ENCODE data around the gene JARID2.

The JARID2 gene

DNA sequence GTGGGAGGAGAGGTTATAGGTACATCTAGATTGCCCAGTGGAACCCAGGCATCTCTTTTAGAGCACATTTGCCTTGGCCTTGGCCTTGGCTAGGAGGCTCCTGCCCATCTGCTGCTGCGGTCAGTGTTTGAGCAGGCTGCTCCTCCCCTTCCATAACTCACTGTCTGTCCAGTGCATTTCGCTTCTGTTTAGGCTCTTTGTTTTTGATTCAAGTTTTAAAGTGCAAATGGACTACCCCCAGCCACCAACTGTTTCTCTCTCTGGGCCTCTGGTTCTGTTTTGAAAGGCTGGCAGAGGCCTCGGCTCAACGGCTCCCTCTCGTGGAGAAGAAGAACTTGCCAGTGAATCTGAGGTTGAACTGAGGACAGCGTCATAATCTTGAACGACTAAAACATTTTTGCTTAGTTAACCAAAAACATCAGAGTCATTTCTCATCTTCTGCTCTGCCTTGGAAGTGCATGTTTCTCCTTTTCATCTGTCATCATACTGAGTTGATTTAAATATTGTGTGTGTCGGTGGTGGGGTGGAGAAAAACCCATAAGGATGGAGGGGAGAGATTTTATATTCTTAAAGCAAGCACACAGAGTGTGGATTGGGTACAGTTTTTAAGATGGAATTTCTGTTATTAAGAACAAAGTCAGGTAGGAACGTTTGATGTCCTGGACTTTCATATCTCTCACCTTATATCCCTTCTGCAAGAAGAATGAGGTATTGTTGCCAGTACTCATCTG, 245.6 kb downstream of the JARID2 start:
- peak; percentile 77 for DNase-seq (ENCODE audit: low read depth)

DNA sequence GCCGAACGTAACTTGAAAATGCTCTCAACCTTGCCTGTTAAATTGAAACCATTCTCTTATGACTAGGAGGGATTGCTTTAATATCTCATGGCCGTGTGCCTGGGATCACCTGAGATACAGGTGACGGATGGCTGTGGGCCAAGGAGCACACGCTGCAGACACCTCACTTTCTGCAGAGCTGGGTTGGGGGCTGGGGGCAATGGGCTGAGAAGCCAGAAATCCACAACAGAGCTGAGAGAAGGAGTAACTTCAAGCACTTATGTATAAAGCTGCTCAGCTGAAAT, 246.1 kb downstream of the JARID2 start:
- DNase-seq (ENCODE audit: low read depth): no peak

DNA sequence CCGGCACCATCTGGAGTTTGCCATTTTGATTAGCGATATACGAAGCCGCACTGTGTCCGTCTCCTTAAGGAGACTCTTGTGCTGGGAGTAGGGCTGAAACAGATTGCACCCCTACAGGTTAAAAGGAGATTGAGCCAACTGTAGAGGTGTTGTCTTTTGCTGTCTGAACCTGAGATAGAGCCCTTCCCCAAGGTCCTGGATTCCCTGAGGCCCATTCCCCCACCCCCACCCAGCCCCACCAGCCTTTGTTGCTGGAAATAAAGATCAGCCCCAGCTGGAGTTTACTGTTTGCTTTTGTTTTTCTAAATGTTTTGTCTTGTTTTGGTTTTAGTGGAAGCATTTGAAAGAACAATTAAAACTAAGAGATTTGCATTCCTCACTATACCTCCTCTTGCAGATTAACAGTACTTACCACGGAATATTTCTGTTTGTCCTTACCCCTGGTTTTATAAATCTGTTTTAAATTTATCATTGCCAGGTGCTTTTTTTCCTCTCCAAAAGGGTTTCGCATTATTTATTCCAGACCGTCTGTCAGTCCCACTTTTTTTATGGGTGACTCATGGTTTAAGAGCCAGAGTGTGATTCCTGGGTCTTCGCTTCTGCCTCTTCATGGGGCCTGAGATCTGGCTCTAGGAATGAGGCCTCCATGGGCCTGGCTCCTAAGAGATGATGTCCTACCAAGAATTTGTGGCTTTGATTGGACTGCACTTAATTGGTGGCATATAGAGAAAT, 247.7 kb downstream of the JARID2 start:
- peak; percentile 53 for DNase-seq (ENCODE audit: low read depth)

DNA sequence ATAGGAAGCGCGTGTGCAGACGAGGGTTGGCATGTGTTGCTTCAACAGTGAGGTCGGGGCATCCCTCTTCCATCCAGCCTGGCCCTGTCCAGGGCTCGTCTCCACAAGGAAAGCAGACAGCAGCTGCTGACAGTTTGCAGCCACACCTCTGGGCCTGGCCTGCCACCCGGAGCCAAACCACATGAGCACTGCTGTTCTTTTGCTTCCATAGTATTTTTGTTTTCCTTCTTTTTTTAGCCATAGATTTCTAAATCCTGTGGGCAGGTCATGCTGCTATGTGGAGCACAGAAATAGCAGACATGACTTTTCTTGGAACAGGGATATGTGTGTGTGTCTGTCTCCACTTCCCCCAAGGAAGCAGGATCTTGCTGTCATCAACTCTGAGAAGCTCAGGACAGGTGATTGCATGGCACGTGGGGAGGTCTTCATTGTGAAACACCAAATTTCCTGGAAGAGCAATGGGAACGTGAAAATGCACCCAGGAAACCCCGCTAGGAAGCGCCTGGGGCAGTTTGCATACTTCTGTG, 249.6 kb downstream of the JARID2 start:
- DNase-seq (ENCODE audit: low read depth): no peak

DNA sequence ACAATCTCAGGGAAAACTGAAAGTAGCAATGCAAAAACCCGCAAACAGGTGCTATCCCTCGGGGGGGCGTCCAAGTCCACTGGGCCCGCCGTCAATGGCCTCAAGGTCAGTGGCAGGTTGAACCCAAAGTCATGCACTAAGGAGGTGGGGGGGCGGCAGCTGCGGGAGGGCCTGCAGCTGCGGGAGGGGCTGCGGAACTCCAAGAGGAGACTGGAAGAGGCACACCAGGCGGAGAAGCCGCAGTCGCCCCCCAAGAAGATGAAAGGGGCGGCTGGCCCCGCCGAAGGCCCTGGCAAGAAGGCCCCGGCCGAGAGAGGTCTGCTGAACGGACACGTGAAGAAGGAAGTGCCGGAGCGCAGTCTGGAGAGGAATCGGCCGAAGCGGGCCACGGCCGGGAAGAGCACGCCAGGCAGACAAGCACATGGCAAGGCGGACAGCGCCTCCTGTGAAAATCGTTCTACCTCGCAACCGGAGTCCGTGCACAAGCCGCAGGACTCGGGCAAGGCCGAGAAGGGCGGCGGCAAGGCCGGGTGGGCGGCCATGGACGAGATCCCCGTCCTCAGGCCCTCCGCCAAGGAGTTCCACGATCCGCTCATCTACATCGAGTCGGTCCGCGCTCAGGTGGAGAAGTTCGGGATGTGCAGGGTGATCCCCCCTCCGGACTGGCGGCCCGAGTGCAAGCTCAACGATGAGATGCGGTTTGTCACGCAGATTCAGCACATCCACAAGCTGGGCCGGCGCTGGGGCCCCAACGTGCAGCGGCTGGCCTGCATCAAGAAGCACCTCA, 250.7 kb downstream of the JARID2 start:
- DNase-seq (ENCODE audit: low read depth): no peak

DNA sequence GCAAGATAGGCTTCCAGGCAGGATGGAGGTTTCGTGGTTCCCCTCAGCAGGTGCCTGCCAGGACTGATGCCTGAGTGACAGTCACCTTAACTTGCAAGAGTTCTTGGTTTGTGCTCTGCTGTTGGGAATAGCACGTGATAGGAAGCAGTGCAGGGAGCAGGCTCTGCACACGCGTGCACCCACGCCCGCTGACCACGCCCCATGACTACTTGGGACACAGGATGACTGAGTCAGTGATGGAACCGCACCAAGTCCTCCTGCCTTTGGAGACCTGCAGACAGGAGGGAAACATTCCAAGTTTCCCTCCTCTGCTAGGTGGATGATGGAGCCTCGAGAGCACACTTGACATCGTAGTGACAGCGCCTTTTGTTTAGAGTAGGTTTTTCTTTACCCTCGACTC, 252.8 kb downstream of the JARID2 start:
- no peak for DNase-seq (ENCODE audit: low read depth)

DNA sequence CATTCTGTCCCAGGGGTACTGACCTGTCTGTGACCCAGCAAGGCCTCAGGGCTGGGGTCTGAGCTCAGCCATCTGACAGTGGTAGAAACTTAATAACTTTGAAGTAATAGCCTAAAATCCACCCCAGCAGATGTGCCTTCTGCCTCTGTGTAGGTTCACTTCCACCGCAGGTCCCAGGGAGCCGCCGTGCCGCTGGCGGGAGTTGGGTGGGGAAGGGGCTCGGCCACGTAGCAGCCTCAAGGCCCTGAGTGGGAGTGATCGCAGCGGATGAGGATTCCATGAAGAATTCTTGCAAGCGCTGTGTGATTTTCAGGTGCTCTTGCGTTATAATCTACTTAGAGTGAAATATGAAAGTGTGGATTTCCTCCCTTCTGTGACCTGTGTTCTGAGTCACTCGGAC, 253.3 kb downstream of the JARID2 start:
- DNase-seq (ENCODE audit: low read depth): no peak

DNA sequence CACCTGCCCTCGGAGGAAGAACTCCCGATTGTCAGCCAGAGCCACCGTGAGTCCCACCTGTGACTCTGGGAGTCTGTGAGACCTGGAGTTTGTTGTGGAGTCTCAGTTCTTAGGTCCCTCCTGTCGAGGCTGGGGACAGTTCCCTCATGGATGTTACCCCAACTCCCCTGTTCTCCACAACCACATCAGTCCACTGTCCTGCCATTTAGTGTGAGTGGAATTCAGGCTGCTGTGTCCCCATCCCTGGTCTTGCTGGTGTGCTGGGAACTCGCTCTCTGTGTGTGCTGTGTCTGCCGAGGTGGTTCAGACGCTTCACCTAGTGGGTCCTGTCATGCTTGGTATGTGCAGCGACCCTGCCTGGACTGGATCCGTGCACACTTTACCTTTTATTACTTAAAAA, 253.7 kb downstream of the JARID2 start:
- DNase-seq (ENCODE audit: low read depth): no peak

DNA sequence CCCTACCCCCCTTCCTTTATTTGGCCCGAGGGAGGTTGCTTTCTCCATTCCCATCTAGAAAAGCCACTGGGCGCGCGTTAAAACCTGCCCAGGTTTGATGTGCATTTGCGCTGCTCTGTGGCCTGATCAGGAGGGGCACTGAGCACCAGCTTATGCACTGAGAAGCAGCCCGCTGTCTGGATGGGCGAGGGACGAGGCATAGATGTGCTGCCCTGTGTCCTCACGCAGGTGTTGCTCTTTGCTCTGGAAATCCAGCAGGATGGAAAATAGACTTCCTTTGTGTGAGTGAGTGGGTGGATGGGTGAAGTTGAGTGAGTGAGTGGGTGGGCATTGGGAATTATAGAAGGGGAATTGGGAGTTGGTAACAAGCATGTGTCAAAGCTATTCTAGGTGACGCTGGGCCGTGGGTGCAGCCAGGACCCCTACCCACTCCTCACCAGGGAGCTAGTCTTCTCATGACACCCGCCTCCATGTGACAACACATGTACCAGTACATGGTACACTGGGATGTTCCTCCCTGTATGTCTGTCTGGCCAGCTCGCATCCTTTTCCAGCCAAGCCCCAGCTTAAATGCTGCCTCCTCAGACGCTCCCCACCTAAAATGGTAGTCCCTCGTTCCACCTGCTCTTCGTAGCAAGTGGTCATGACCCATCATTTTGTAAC, 254.3 kb downstream of the JARID2 start:
- no peak for DNase-seq (ENCODE audit: low read depth)

DNA sequence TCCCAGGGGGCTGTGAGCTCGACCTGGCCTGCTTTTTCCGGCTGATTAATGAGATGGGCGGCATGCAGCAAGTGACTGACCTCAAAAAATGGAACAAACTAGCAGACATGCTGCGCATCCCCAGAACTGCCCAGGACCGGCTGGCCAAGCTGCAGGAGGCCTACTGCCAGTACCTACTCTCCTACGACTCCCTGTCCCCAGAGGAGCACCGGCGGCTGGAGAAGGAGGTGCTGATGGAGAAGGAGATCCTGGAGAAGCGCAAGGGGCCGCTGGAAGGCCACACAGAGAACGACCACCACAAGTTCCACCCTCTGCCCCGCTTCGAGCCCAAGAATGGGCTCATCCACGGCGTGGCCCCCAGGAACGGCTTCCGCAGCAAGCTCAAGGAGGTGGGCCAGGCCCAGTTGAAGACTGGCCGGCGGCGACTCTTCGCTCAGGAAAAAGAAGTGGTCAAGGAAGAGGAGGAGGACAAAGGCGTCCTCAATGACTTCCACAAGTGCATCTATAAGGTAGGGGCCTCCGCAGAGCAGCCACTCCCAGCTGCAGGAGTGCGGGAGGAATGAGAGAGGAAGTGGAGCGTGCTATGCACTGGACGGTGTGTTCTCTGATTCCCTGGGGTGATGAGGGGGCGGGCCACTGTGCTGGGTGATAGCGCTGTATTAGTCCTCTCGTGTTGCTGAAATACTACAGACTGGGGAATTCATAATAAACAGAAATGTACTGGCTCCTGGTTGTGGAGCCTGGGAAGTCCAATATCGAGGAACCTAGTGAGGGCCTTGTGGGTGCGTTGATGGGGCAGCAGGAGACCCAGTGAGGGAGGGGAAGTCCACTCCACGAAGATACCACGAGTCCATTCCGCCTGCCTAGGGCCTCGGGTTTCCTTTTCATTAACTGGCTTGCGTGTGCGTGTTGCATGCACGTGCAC, 255.3 kb downstream of the JARID2 start:
- DNase-seq (ENCODE audit: low read depth): no peak

DNA sequence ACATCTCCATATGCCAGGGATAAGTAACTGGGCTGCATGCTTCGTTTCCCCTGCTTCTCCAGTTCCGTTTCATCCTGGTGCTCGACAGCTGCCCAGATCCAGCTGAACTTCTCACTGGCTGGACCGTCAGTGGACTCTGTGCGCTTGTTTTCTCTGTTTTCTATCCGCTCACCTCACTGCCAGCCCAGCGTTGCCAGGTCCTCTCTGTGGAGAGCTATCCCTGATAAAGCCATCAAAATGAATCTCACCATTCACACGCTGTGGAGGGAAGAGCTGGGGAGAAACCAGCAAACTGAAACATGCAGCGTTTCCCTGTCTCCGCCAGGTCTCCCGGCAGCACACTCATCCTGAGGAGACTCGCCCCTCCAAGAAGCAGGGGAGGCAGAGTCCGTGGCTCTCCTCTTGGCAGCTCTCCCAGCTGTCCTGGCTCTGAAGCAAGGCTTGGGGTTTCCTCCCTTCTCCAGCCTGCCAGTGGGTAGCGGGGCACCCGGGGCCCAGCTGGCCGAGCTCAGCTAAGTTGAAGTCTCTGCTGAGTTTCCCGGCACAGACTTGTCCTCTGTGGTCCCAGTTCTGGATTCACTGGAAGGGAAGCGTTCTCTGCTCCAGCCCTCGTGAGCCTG, 256.1 kb downstream of the JARID2 start:
- DNase-seq (ENCODE audit: low read depth): peak; percentile 80

DNA sequence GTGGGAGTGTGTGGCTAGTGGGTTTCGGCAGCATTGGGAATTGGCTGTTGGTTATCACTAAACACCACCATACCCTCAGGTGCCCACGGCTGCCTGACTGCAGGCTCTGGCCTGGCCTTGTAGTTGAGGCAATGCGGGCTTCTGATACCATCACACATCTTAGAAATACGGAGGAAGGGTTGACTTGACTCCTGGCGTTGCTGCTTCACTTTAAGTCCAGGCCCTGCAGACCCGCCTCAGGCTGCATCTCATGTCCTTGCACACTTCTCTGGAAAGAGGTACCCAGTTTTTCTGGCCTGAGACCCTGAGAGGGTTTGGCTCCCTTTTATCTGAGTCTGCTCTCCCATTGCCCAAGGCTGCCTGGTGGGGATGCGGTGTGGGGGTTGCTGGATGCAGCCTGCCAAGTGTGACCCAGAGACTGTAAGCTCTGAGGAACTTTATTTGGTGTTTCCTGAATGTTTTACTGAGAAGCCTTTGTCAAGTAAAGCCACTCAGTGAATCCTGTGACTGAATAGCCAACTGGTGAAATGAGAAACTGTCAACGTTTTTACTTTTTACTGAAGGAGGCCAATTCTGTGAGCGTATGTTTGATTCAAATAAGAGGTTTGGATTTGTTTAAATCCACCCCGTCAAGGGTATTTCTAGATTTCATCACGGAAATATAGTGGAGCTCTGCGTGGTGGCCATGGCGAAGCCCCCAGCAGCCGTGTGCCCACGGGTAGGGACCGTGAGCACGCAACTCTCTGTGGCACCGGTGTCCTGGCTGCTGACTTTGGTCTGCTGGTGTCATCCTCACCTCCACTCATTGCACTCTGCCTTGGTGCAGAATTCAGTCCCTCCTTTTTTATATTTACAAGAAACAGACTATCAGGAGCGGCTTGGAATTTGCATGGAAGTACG, 256.8 kb downstream of the JARID2 start:
- no peak for DNase-seq (ENCODE audit: low read depth)

DNA sequence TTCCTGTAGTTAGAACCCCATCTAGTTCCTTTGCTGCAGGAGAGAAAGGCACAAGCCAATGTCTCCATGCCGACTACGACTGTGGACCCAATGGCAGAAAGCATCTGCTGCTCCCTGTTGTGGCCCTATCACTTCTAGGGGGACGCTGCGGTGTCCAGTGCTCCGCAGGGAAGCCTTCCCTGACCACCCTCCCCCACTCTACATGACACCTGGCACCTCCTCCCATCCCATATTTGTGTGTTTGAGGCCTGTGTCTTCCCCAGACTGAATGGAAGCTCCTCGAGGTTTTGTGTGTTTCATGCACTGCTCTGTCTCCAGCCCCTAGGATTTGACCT, 257.4 kb downstream of the JARID2 start:
- no peak for DNase-seq (ENCODE audit: low read depth)

DNA sequence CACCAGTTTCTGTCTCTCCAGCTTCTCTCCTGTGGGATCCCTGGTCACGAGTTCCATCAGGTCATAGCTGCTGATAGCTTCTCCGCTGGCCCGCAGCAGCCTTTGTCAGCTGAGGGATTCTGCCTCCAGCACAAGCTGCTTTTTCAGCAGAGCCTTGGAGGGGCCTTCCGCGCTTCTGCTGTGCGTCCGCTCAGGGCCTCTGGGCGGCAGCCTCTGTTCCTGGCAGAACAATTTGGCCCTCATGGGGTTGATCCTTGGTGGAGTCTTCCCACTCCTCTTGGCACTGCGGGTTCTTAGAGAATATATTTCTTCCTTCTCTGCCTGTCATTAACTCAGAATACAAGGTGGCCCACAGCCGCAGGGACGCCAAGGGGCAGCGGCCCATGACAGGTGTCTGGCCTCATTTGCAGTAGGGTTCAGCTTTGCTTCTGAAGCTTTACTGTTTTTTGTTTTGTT, 258.2 kb downstream of the JARID2 start:
- DNase-seq (ENCODE audit: low read depth): no peak

DNA sequence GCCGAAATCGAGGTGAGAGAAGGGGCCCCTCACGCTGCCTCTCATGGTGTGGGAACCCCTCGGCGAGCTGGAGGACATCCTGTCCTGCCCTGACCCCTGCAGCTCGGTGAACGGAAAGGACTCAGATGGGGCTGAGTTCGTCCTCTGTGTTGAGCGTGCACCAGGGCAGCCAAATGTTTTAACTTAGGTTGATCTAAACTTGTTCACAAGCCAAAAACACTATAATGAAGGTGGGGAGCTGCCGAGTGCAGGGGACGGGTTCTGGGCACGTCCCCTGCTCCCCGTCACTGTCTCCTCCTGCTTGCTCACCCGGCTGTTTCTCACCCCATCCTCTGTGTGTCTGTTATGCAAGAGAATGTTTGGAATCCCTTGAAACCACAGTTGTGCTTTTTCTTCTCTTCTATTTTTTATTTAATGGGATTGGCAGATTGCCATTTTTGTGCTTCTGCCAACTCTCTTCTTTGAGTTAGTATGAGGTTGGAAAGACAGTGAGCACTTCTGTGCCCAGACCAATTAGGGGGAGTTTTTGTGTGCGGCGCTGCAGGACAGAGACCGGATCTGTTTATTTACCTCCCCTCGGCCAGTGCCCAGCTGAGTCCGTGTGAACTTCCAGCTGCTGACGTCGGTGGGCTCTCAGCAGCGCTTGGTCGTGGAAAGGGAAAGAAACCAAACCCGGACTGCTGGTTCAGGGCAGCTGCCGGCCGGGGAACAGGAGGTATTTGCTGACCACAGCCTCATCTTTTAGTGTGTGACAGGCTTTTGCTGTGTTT, 258.9 kb downstream of the JARID2 start:
- peak; percentile 96 for DNase-seq (ENCODE audit: low read depth)

DNA sequence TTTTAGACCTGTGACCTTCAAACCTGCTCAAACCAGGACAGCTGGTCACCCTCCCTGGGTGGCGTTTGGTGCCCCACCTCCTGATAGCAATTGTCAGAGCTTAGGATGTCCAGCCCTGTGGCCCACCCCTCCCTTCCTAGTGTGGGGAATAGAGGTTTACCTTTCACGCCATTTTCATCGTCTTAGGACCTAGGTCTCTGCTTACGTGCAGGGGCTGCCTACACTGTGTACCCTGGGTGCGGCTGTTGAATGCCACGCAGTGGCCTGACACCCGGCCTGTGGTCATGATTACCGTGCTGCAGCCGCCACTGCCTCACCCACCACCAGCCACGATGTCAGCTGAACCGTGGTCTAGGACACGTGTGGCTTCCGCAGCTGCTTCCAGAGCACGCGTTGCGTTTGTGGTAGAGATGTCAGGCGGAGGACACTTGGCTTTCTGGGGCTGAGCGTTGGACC, 259.6 kb downstream of the JARID2 start:
- DNase-seq (ENCODE audit: low read depth): no peak

DNA sequence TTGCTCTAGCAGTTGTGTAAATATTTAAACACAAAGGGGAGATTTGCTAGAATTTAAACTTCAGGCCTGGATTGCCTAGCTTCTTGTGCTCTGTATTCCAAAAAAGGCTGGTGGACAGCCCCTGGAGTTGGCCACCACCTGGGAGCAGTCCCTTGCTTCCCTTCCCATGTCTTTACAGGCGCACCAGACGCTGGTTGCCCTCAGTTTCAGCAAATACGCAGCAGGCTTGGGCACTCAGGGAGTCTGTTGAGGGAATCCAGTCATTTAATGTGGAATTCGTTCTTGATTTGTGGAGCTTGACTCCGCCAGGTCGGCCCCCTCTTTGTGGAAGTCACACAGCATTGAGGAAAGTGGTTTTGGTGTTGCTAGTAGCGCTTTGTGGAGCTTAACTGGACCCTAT, 260.2 kb downstream of the JARID2 start:
- DNase-seq (ENCODE audit: low read depth): no peak

DNA sequence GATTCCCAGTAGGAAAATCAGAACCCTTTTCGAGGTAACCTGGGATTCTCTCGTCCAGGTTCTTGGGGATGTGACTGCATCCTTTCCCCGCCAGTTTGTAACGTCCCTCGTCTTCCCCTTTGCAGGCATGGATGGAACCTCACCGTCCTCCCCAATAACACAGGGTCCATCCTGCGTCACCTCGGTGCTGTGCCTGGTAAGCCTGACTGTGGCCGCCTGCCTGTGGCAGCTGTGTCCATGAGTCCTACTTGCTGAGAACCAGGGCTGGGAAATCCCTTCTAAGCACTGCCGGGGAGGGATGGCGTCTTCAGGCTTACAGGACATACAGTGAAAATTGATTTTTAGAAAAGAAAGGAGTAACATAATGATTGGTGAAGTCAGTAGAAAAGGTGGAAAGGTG, 261.4 kb downstream of the JARID2 start:
- no peak for DNase-seq (ENCODE audit: low read depth)

DNA sequence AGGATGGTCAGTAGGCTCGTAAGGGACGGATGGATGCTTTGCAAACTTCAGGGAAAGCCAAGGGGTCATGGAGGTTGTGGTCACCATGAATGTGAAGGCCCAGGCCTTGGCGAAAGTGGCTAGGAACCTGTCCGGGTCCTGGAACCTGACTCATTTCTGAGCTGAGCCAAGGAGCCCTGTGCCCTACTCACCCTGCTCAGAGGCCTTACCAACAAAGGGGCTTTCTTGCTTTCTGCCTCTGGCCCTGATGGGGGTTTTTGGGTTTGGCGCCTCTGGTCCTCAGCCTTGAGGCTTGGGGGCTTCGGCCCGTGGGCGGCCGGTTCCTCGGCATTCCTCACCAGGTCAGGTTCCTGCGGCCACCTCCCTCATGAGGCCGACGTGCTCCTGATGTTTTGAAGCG, 261.9 kb downstream of the JARID2 start:
- no peak for DNase-seq (ENCODE audit: low read depth)

All from iris pigment epithelial cell (primary cell).